ENCODE measurements around the gene GDF11. TPM values are rescaled to one million over a fixed set of nuclear protein-coding genes. Genes with fewer than 3 reads are reported as not detected.

GDF11 gene
- total and polyA plus RNA-seq, 2 of the 4 experiments (the other 2 are of a cell fraction) = 2.7 to 12.9 TPM

DNA sequence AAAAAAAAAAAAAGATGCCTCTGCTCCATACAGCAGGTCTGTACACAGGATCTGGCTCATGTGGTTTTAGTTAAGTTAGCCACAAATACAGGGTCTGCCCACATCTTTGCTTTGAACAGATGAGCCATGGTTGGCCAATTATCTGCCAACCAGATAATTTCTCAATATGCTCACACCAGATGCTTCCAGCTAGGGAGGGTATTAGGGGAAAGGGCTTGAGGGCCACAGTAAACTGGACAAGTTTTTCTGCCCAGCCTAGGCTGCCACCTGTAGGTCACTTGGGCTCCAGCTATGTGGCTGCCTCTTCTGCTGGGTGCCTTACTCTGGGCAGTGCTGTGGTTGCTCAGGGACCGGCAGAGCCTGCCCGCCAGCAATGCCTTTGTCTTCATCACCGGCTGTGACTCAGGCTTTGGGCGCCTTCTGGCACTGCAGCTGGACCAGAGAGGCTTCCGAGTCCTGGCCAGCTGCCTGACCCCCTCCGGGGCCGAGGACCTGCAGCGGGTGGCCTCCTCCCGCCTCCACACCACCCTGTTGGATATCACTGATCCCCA lies 22.0 kb upstream of the GDF11 start (continued):
- TF ChIP-seq, protein P1, sequence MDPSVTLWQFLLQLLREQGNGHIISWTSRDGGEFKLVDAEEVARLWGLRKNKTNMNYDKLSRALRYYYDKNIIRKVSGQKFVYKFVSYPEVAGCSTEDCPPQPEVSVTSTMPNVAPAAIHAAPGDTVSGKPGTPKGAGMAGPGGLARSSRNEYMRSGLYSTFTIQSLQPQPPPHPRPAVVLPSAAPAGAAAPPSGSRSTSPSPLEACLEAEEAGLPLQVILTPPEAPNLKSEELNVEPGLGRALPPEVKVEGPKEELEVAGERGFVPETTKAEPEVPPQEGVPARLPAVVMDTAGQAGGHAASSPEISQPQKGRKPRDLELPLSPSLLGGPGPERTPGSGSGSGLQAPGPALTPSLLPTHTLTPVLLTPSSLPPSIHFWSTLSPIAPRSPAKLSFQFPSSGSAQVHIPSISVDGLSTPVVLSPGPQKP (IDR thresholded peaks at IDR 0.05; ENCODE audit: borderline replicate concordance, low read depth, low read length) = no peak
- TF ChIP-seq, protein P2, sequence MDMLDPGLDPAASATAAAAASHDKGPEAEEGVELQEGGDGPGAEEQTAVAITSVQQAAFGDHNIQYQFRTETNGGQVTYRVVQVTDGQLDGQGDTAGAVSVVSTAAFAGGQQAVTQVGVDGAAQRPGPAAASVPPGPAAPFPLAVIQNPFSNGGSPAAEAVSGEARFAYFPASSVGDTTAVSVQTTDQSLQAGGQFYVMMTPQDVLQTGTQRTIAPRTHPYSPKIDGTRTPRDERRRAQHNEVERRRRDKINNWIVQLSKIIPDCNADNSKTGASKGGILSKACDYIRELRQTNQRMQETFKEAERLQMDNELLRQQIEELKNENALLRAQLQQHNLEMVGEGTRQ (IDR thresholded peaks at IDR 0.05; ENCODE audit: low read depth, low read length) = no peak

Data from IMR-90 (cell line).